Activated CD8-positive, alpha-beta memory T cell treated with anti-CD3 and anti-CD28 coated beads, Interleukin-2, amount 50 U/mL, for 4 hours (primary cell): ENCODE data around the gene ADGB.

Experiments
- DNase-seq: peaks from one replicate; pipeline ENCODE4 v3.0.0-alpha.2; 2020

ADGB gene

GRCh38 chr6:146864885-146865284 is 266.1 kb downstream of the ADGB start:
- no peak for DNase-seq
